Measurements from ENCODE around the gene STMN3.

The STMN3 gene

DNA sequence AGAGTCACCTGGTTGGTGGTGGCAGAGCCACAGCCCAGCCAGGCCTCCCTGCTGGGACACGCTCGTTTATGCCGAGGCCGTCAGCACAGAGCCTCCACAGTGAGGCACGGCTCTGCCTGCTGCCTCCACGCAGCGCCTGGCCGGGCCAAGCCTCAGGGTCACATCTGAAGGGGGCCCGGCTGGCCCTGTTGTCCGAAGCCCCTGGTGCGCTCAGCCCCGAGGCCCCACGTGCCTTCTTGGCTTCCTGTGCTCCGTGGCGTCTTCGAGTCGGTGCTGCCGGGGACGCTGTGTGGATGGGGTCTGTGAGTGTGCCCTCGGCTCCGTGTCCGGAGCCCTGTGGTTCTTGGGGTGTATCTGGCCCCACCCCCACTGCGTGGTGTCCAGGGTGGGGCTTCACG is 32.9 kb upstream of the STMN3 start:
- peak overlapping the region in 3 of 5 donors; percentile 22 to 52 (median 27) for H3K4me3 ChIP-seq (ENCODE audit: low read depth in 1 of 5, low read length in 5 of 5)
- peaks cover 15 to 68% (median 50%) of the 10 kb centered on the region in 5 donors for H3K4me1 ChIP-seq (ENCODE audit: control insufficient read depth in 5 of 5, insufficient read depth in 5 of 5, low read length in 5 of 5)
- peak overlapping the region in 4 of 5 donors; percentile 38 to 73 (median 52) for H3K9ac ChIP-seq (ENCODE audit: low read length in 5 of 5)
- H3K27ac ChIP-seq (ENCODE audit: low read depth, low read length), result peak overlapping the region; percentile 87
- H3K36me3 ChIP-seq (ENCODE audit: control insufficient read depth in 5 of 5, insufficient read depth in 5 of 5, low read length in 5 of 5), result peaks cover 0 to under 1% (median 0%) of the 10 kb centered on the region in 5 donors
- H3K9me3 ChIP-seq (ENCODE audit: control insufficient read depth in 5 of 5, low read length in 5 of 5), result no peaks in the 10 kb centered on the region
- H3K27me3 ChIP-seq (ENCODE audit: control insufficient read depth in 5 of 5, insufficient read depth in 4 of 5, low read length in 5 of 5), result no peaks in the 10 kb centered on the region

DNA sequence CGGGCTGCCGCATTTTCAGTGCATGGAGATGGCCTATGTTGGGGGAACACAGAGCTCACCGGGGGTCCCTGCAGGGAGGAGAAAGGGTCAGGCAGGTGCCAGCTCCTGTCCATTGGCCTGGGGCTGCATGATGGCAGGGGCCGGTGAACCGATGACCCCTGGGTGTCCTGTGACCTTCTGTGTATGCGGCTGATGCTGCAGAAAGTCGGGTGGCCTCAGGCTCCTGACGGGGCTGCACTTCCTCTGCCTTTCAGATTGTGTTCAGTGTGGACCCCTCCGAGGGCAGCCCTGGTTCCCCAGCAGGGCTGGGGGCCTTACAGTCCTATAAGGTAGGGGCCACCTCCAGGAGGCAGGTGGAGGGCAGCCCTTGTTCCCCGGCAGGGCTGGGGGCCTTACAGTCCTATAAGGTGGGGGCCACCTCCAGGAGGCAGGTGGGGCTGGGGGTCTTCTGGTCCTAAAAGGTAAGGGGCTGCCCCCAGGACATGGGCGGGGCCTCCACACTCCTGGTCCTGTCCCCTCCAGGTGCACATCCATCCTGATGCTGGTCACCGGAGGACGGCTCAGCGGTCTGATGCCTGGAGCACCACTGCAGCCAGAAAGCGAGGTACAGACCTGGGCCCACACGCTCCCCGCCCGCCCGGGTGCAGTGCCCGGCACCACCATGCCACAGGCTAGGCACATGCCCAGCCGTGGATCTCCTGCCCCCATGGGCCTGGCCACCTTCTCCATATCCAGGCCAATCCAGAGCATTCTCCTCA is 32.2 kb upstream of the STMN3 start:
- peak overlapping the region in 2 of 5 donors; percentile 59 to 73 for H3K9ac ChIP-seq (ENCODE audit: low read length in 5 of 5)
- no peaks in the 10 kb centered on the region for H3K27me3 ChIP-seq (ENCODE audit: control insufficient read depth in 5 of 5, insufficient read depth in 4 of 5, low read length in 5 of 5)
- H3K27ac ChIP-seq (ENCODE audit: low read depth, low read length), result peak overlapping the region; percentile 87
- peaks cover 15 to 68% (median 50%) of the 10 kb centered on the region in 5 donors for H3K4me1 ChIP-seq (ENCODE audit: control insufficient read depth in 5 of 5, insufficient read depth in 5 of 5, low read length in 5 of 5)
- peaks cover 0 to 7% (median 0%) of the 10 kb centered on the region in 5 donors for H3K36me3 ChIP-seq (ENCODE audit: control insufficient read depth in 5 of 5, insufficient read depth in 5 of 5, low read length in 5 of 5)
- H3K4me3 ChIP-seq (ENCODE audit: low read depth in 1 of 5, low read length in 5 of 5), result peak overlapping the region in 2 of 5 donors; percentile 22 to 52
- H3K9me3 ChIP-seq (ENCODE audit: control insufficient read depth in 5 of 5, low read length in 5 of 5), result no peaks in the 10 kb centered on the region

DNA sequence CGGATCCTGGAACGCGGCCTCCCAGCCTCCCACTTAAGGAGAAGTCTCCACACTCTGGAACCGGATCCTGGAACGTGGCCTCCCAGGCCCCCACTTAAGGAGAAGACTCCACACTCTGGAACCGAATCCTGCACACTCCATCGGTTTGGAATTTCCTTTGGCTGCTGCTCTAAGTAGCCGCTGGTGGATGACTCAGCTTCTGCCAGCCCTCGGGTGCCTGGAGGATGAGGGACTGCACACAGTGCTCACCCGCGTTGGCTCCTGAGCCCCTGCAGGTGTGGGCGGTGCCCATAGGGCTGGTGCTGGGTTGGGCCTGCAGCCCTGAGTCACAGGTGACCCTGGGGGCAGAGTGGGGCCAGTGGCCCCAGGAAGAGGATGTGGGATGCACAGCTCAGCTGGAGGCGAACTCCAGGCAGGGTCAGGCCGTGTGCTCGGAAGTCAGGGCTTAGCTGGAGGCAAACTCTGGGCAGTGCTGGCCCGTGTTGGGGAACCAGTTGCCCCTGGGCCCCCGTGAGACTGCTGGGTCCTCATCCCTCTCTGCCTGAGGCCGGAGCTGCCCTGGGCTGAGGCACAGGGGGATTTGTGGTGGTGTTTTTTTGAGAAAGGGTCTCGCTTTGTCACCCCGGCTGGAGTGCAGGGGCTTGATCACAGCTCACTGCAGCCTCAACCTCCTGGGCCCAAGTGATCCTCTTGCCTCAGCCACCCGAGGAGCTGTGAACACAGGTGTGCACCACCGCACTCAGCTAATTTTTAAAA is 29.3 kb upstream of the STMN3 start:
- peak overlapping the region in 1 of 5 donors; percentile 24 for H3K4me3 ChIP-seq (ENCODE audit: low read depth in 1 of 5, low read length in 5 of 5)
- H3K36me3 ChIP-seq (ENCODE audit: control insufficient read depth in 5 of 5, insufficient read depth in 5 of 5, low read length in 5 of 5), result peaks cover 0 to 31% (median 19%) of the 10 kb centered on the region in 5 donors
- no peaks in the 10 kb centered on the region for H3K9me3 ChIP-seq (ENCODE audit: control insufficient read depth in 5 of 5, low read length in 5 of 5)
- peak overlapping the region in 2 of 5 donors; percentile 6 to 37 for H3K9ac ChIP-seq (ENCODE audit: low read length in 5 of 5)
- H3K27me3 ChIP-seq (ENCODE audit: control insufficient read depth in 5 of 5, insufficient read depth in 4 of 5, low read length in 5 of 5), result no peaks in the 10 kb centered on the region
- H3K4me1 ChIP-seq (ENCODE audit: control insufficient read depth in 5 of 5, insufficient read depth in 5 of 5, low read length in 5 of 5), result peaks cover 19 to 46% (median 41%) of the 10 kb centered on the region in 5 donors
- H3K27ac ChIP-seq (ENCODE audit: low read depth, low read length), result peak overlapping the region; percentile 62

DNA sequence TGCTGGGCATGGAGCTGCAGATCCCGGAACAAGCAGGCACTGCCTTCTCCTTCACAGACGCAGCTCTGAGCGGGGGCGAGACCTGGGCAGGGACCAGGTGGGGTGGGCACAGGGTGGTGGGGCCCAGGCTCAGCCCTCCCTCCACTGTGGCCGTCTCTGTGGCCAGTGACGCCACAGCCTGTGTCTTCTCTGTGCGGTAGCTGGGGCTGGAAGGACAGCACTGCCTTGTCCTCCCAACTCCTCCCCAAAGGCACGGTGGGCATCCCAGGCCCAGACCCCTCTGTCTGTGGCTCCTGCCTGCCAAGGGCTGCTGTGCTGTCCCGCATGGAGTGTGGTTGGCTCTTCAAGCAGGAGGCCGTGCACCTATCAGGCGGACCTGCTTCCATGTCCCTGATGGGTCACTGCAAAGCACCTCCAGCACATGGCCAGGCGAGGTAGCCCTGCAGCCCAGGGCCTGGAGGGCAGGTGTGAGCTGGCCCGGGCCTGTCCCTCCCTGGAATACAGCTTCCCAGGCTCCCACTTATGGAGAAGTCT is 28.5 kb upstream of the STMN3 start:
- no peak overlapping the region for H3K9ac ChIP-seq (ENCODE audit: low read length in 5 of 5)
- H3K4me3 ChIP-seq (ENCODE audit: low read depth in 1 of 5, low read length in 5 of 5), result no peak overlapping the region
- H3K9me3 ChIP-seq (ENCODE audit: control insufficient read depth in 5 of 5, low read length in 5 of 5), result no peaks in the 10 kb centered on the region
- H3K4me1 ChIP-seq (ENCODE audit: control insufficient read depth in 5 of 5, insufficient read depth in 5 of 5, low read length in 5 of 5), result peaks cover 13 to 37% (median 33%) of the 10 kb centered on the region in 5 donors
- H3K27me3 ChIP-seq (ENCODE audit: control insufficient read depth in 5 of 5, insufficient read depth in 4 of 5, low read length in 5 of 5), result no peaks in the 10 kb centered on the region
- peaks cover 0 to 39% (median 24%) of the 10 kb centered on the region in 5 donors for H3K36me3 ChIP-seq (ENCODE audit: control insufficient read depth in 5 of 5, insufficient read depth in 5 of 5, low read length in 5 of 5)
- H3K27ac ChIP-seq (ENCODE audit: low read depth, low read length), result peak overlapping the region; percentile 62

DNA sequence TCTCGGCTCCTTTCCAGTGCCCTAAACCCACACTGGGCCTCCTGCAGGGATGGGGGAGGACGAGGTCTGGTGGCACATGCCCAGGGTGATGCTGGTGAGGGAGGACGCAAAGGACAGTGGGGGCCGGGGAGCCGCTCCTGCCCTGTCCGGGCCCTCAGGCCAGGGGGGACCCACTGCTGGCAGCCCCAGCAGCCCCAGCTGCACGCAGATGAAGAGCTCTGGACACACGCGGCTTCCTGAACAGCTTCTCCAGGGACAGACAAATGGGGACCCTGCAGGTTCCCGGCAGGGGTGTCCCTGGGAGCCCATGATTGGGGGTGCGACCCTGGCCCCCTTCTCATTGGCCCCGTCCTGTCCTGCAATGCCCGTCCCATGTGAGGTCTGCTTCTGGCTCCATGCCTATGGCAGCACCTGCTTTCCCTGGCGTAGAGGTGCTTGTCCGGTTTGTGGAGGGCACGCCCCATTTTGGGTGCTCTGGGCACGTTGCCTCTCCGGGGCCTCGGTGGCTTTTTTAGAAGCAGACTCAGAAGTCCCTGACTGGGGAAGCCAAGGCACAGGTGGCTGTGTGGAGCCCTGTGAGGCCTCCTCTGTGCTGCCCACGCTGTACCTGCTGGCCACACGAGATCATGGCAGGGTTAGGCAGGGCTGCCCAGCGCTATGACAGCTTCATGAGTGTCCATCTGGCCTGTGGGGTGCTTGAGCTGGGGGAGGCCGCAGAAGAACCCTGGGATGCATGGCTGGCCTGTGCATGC is 27.8 kb upstream of the STMN3 start:
- no peaks in the 10 kb centered on the region for H3K9me3 ChIP-seq (ENCODE audit: control insufficient read depth in 5 of 5, low read length in 5 of 5)
- H3K4me1 ChIP-seq (ENCODE audit: control insufficient read depth in 5 of 5, insufficient read depth in 5 of 5, low read length in 5 of 5), result peaks cover 11 to 31% (median 26%) of the 10 kb centered on the region in 5 donors
- H3K36me3 ChIP-seq (ENCODE audit: control insufficient read depth in 5 of 5, insufficient read depth in 5 of 5, low read length in 5 of 5), result peaks cover 0 to 44% (median 26%) of the 10 kb centered on the region in 5 donors
- no peaks in the 10 kb centered on the region for H3K27me3 ChIP-seq (ENCODE audit: control insufficient read depth in 5 of 5, insufficient read depth in 4 of 5, low read length in 5 of 5)
- H3K4me3 ChIP-seq (ENCODE audit: low read depth in 1 of 5, low read length in 5 of 5), result no peak overlapping the region
- H3K9ac ChIP-seq (ENCODE audit: low read length in 5 of 5), result no peak overlapping the region
- H3K27ac ChIP-seq (ENCODE audit: low read depth, low read length), result no peak overlapping the region

DNA sequence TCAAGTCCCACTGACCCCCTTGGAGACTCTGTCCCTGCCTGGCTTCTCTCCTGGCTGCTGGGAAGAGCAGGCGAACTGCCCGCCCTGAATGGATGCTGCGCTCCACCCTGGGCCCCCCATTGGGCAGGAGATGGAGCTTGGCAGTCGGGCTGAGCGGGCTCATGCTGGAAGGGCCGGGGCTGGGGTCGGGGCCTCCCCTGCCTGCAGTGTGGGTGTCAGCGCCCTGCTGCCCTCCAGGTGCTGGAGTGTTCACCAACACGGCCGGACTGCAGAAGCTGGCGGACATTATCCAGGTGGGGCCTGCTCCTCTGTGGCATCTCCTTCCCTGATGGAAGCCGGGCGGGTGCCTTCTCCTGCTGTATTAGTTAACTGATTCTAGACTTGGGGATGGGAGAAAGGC is 27.2 kb upstream of the STMN3 start:
- Histone ChIP-seq H3K9ac (ENCODE audit: low read length in 5 of 5) (no peak overlapping the region), H3K9me3 (ENCODE audit: control insufficient read depth in 5 of 5, low read length in 5 of 5) (no peaks in the 10 kb centered on the region), H3K27ac (ENCODE audit: low read depth, low read length) (no peak overlapping the region), H3K4me3 (ENCODE audit: low read depth in 1 of 5, low read length in 5 of 5) (no peak overlapping the region), H3K36me3 (ENCODE audit: control insufficient read depth in 5 of 5, insufficient read depth in 5 of 5, low read length in 5 of 5) (peaks cover 0 to 50% (median 31%) of the 10 kb centered on the region in 5 donors), H3K4me1 (ENCODE audit: control insufficient read depth in 5 of 5, insufficient read depth in 5 of 5, low read length in 5 of 5) (peaks cover 10 to 25% (median 20%) of the 10 kb centered on the region in 5 donors), H3K27me3 (ENCODE audit: control insufficient read depth in 5 of 5, insufficient read depth in 4 of 5, low read length in 5 of 5) (no peaks in the 10 kb centered on the region)

DNA sequence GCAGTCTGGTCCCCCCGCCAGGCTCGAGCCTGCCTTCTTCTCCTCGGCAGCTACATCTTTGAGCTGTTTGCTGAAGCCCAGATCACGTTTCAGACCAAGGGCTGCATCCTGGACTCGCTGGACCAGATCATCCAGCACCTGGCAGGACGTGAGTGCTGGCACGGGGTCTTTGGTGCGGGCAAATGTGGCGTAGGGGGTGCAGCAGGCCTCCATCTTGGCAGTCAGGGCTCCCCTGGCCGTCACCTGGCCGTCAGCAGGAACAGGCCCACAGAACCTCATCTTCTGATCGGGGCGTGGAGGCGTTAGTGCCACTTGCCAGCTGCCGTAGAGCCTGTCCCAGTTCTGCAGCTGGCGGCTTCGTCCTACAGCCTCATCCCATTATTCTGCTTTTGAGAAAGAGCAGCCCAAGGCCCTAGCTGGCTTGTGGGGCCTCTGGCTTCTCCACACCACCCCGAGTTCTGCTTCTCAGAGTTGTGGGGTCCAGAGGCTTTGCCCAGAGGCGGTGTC is 26.6 kb upstream of the STMN3 start:
- H3K4me3 ChIP-seq (ENCODE audit: low read depth in 1 of 5, low read length in 5 of 5), result no peak overlapping the region

DNA sequence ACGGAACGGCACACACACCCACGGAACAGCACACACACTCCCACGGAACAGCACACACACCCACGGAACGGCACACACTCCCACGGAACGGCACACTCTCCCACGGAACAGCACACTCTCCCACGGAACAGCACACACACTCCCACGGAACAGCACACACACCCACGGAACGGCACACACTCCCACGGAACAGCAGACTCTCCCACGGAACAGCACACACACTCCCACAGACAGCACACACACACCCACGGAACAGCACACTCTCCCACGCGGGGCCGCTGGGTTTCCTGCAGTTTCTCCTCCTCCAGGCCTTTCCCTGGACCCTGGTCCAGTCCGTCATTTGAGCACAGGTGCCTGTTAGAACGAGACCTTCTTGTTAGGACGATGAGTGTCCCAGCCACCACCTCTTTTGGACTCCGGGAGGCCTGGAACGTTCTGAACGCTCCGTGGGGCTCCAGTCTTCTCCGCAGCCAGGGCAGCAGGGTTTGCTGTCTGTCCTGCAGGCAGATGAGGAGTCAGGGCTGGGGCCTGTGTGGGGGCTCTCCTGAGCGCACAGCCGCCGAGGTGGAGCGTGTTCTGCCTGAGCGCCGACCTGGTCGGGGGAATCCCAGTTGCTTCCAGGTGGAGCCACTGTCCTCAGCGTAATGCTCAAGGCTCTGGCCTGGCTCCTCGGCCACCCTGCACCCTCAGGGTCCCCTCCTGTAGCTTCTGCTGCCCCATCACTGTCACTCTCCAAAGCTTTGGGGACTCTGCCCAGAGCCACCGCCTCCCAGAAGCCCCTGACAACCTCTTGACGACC is 25.6 kb upstream of the STMN3 start:
- no peaks in the 10 kb centered on the region for H3K9me3 ChIP-seq (ENCODE audit: control insufficient read depth in 5 of 5, low read length in 5 of 5)
- no peak overlapping the region for H3K9ac ChIP-seq (ENCODE audit: low read length in 5 of 5)
- H3K27me3 ChIP-seq (ENCODE audit: control insufficient read depth in 5 of 5, insufficient read depth in 4 of 5, low read length in 5 of 5), result no peaks in the 10 kb centered on the region
- no peak overlapping the region for H3K4me3 ChIP-seq (ENCODE audit: low read depth in 1 of 5, low read length in 5 of 5)
- peaks cover 10 to 22% (median 19%) of the 10 kb centered on the region in 5 donors for H3K4me1 ChIP-seq (ENCODE audit: control insufficient read depth in 5 of 5, insufficient read depth in 5 of 5, low read length in 5 of 5)
- H3K27ac ChIP-seq (ENCODE audit: low read depth, low read length), result no peak overlapping the region
- peaks cover 0 to 64% (median 43%) of the 10 kb centered on the region in 5 donors for H3K36me3 ChIP-seq (ENCODE audit: control insufficient read depth in 5 of 5, insufficient read depth in 5 of 5, low read length in 5 of 5)

More for the DNA sequence above, 26.6 kb upstream of the STMN3 start:
- Histone ChIP-seq H3K4me1 (ENCODE audit: control insufficient read depth in 5 of 5, insufficient read depth in 5 of 5, low read length in 5 of 5) (peaks cover 10 to 22% (median 19%) of the 10 kb centered on the region in 5 donors), H3K36me3 (ENCODE audit: control insufficient read depth in 5 of 5, insufficient read depth in 5 of 5, low read length in 5 of 5) (peaks cover 0 to 56% (median 35%) of the 10 kb centered on the region in 5 donors), H3K9me3 (ENCODE audit: control insufficient read depth in 5 of 5, low read length in 5 of 5) (no peaks in the 10 kb centered on the region), H3K27me3 (ENCODE audit: control insufficient read depth in 5 of 5, insufficient read depth in 4 of 5, low read length in 5 of 5) (no peaks in the 10 kb centered on the region), H3K27ac (ENCODE audit: low read depth, low read length) (no peak overlapping the region), H3K9ac (ENCODE audit: low read length in 5 of 5) (no peak overlapping the region)

DNA sequence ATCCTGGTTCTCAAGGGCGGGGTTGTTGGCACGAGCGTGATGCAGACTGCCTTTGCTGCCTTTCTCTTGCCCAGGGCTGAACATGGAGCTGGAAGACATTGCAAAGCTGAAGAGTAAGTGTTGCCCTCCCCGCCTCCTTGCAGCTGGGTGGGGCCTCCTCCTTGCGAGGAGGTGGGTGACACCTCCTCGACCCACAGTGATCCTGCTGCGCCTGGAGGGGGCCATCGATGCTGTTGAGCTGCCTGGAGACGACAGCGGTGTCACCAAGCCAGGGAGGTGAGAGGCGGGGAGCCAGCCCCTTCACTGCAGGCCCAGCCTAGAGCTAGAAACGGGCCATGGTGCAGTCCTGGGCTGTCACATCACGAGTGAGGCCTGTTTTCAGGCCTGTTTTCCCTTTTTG is 24.8 kb upstream of the STMN3 start:
- peaks cover 0 to 67% (median 46%) of the 10 kb centered on the region in 5 donors for H3K36me3 ChIP-seq (ENCODE audit: control insufficient read depth in 5 of 5, insufficient read depth in 5 of 5, low read length in 5 of 5)
- H3K4me3 ChIP-seq (ENCODE audit: low read depth in 1 of 5, low read length in 5 of 5), result no peak overlapping the region
- peaks cover 9 to 18% (median 15%) of the 10 kb centered on the region in 5 donors for H3K4me1 ChIP-seq (ENCODE audit: control insufficient read depth in 5 of 5, insufficient read depth in 5 of 5, low read length in 5 of 5)
- no peak overlapping the region for H3K9ac ChIP-seq (ENCODE audit: low read length in 5 of 5)
- H3K27ac ChIP-seq (ENCODE audit: low read depth, low read length), result no peak overlapping the region
- H3K27me3 ChIP-seq (ENCODE audit: control insufficient read depth in 5 of 5, insufficient read depth in 4 of 5, low read length in 5 of 5), result no peaks in the 10 kb centered on the region
- H3K9me3 ChIP-seq (ENCODE audit: control insufficient read depth in 5 of 5, low read length in 5 of 5), result no peaks in the 10 kb centered on the region

Measured in subcutaneous abdominal adipose tissue (tissue), 5 donors.